NCI-H1092 (cell line): Measurements from ENCODE around the gene HTT.

Experiments
- DNase-seq: peaks from one replicate; lab custom pipeline; 2025; lab: John Stamatoyannopoulos, UW

HTT gene

DNA sequence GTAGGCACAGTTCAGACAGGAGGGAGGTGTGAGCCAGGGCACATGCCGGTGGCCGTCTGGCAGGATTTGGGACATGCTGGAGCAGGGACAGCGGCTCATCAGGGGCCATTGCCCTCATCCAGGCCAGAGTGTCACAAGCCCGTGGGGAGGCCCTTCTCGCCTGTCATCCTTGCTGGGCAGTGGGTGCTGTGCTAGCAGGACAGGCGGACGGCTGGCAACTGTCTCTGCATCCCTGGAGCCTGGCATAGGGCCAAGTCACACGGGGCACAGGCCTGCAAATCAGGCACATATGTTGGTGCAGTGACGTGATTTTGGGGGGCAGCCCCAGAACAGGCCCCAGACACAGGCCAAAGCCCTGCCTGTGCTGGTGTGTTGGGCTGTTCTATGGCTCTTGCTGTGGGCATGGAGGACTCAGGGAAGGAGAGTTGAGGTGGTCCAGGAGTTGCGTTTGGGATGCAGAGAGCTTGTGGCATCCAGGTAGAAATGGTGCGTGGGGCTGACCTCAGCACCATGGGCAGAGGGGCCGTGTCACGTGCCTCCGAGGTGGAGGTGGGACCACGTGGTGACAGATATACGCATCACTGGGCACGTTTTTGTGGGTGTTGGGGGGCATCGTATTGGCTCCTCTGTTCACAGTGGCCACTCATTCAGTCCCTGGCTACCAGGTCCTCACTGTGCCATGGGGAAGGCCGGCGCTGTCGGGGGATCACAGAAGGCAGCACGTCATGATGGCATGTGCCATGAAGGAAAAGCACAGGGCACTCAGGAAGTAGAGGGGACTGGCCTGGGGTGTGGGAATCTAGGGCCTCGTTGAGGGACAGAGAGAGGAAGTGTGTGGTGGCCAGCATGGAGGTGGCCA lies 159.9 kb downstream of the HTT start:
- no peak for DNase-seq

GRCh38 chr4:3235030-3235345 lies 160.5 kb downstream of the HTT start:
- no peak for DNase-seq

DNA sequence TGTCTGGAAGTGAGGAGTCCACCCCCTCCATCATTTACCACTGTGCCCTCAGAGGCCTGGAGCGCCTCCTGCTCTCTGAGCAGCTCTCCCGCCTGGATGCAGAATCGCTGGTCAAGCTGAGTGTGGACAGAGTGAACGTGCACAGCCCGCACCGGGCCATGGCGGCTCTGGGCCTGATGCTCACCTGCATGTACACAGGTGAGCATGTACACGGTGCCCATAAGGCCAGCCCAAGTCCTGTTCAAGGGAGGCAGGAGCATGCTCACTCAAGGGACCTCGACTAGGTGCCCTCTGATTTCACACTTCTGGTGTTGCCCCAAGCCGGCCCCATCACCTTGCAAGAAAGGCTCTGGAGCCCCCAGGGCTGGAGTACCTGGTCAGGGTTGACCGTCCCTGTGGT lies 161.1 kb downstream of the HTT start:
- no peak for DNase-seq

- DNase-seq = no peak
Measured at GRCh38 chr4:3236326-3236878, 161.9 kb downstream of the HTT start.

DNA sequence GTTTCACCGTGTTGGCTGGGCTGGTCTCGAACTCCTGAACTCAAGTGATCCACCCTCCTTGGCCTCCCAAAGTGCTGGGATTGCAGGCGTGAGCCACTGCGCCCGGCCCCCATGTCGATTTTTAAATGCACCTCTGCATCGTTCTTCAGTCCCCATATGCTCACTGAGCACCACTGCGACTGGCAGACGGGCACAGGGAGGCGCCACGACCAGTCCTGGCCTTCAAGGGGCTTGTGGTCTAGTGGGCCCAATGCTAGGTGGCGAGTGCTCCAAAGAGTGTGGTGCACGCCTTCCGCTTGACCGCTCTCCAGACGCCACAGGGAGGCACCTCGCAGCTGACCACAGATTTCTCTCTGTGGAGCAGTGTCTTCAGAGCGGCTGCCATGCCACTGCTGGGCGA lies 162.8 kb downstream of the HTT start:
- DNase-seq = no peak

- DNase-seq = no peak
Measured at GRCh38 chr4:3237712-3238560, 163.5 kb downstream of the HTT start.

- DNase-seq = no peak
Measured at GRCh38 chr4:3238721-3239120, 164.2 kb downstream of the HTT start.

- no peak for DNase-seq
Measured at GRCh38 chr4:3239303-3239702, 164.8 kb downstream of the HTT start.

GRCh38 chr4:3239998-3240920 lies 165.8 kb downstream of the HTT start:
- DNase-seq = peak; percentile 29

DNA sequence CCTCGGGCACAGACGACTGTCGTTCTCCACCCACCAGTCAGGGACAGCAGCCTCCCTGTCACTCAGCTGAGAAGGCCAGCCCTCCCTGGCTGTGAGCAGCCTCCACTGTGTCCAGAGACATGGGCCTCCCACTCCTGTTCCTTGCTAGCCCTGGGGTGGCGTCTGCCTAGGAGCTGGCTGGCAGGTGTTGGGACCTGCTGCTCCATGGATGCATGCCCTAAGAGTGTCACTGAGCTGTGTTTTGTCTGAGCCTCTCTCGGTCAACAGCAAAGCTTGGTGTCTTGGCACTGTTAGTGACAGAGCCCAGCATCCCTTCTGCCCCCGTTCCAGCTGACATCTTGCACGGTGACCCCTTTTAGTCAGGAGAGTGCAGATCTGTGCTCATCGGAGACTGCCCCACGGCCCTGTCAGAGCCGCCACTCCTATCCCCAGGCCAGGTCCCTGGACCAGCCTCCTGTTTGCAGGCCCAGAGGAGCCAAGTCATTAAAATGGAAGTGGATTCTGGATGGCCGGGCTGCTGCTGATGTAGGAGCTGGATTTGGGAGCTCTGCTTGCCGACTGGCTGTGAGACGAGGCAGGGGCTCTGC lies 166.5 kb downstream of the HTT start:
- DNase-seq = no peak

GRCh38 chr4:3241898-3242524 lies 167.5 kb downstream of the HTT start:
- DNase-seq = no peak

- DNase-seq = no peak
Measured at GRCh38 chr4:3243136-3243780, 168.8 kb downstream of the HTT start.

- DNase-seq = no peak
Measured at GRCh38 chr4:3244002-3244401, 169.5 kb downstream of the HTT start.

GRCh38 chr4:3244747-3245146 lies 170.3 kb downstream of the HTT start:
- DNase-seq = no peak

GRCh38 chr4:3245676-3246075 lies 171.2 kb downstream of the HTT start:
- DNase-seq = no peak

GRCh38 chr4:3246458-3247398 lies 172.2 kb downstream of the HTT start:
- no peak for DNase-seq

DNA sequence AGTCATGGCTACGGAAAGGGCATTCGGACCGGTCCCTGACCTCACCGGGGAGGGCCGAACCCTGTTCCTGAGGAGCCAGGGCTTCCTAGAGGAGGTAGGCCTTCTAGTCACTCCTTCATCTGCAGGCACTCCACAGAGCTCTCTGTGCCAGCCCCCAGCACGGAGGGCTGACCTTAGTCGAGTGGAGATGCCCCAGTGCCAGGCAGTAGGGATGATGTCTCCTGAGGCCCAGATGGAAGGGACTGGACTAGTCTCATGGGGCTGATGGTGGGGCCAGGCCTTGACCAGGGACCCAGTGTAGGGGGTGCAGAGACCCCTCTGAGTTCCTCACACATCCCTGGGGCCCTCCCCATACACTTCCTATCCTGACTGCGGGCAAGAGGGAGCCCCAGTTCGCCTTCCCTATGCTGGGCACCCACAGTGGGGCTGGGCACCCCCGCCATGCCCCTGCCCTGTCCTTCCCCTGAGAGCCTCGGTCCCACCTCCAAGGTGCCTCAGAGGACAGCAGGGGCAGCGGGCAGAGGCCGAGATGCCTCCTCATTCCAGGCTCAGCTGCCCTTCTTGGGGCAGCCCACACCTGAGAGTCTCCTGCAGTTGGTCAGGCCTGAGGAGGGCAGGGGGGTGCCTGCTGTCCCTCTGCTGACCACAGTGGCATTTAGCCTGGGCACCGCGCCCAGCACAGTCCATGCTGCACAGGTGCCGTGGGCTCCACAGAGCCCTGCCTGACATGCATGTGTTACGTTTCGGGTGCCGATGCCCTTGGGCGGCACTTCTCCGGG lies 173.1 kb downstream of the HTT start:
- no peak for DNase-seq

DNA sequence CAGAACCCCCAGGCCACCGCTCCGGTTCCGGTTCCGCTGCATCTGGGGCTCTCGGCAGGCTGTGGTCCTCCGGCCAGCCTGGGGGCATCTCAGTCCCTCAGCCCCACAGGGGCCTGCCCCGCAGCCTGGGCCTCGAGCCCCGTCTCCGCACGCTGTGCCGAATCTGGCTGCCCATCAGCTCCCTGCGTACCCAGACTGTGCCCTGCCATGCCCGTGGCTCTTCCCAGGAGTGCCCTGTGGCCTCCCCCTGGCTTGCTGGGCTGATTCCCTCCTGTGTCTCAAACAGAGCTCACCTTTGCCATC lies 173.6 kb downstream of the HTT start:
- DNase-seq = no peak
